ENCODE data around the gene KLF3. TPM values are rescaled to one million over a fixed set of nuclear protein-coding genes. Genes with fewer than 3 reads are reported as not detected.
"Not testable (repeated sequence)": the region's sequence is repeated elsewhere in the genome, so short reads cannot be mapped to it uniquely, and the experiment has no call there.

KLF3 gene
- total RNA-seq, 1 donor from 2014 or later: 42.4 TPM

- no peaks in the 10 kb centered on the region for H3K36me3 Mint-ChIP-seq (ENCODE audit: unreplicated experiment)
- H3K4me3 Mint-ChIP-seq (ENCODE audit: unreplicated experiment): no peak overlapping the region
- TF ChIP-seq CTCF (IDR thresholded peaks at IDR 0.05): no peak
- no peak for DNase-seq (ENCODE audit: extremely low spot score, unreplicated experiment)
- no peaks in the 10 kb centered on the region for H3K27me3 Mint-ChIP-seq (ENCODE audit: unreplicated experiment)
- H3K27ac Mint-ChIP-seq (ENCODE audit: unreplicated experiment): no peak overlapping the region
- H3K9me3 Mint-ChIP-seq (ENCODE audit: unreplicated experiment): no peaks in the 10 kb centered on the region
- H3K4me1 Mint-ChIP-seq (ENCODE audit: unreplicated experiment): no peaks in the 10 kb centered on the region
Measured at GRCh38 chr4:38623260-38623659, 40.7 kb upstream of the KLF3 start.

DNA sequence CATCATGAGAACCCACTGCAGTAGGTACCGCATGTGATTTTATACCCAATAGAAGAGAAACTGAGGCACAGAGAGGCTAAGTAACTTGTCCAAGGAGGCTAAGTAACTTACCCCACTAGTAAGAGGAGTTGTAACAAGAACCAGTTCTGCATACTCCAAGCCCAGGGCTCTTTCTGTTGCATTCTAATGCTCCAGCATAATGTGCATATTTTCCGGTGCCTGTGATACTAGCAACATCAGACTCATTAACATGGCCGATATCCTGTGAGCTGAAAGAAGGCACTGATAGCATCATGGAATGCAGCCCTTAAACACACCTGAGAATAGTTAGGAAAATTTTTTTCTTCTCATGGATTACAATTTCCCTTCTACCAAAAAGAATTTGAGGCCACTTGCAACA, 39.7 kb upstream of the KLF3 start:
- no peaks in the 10 kb centered on the region for H3K36me3 Mint-ChIP-seq (ENCODE audit: unreplicated experiment)
- H3K27me3 Mint-ChIP-seq (ENCODE audit: unreplicated experiment): no peaks in the 10 kb centered on the region
- no peaks in the 10 kb centered on the region for H3K9me3 Mint-ChIP-seq (ENCODE audit: unreplicated experiment)
- TF ChIP-seq CTCF (IDR thresholded peaks at IDR 0.05): no peak
- no peak overlapping the region for H3K27ac Mint-ChIP-seq (ENCODE audit: unreplicated experiment)
- H3K4me1 Mint-ChIP-seq (ENCODE audit: unreplicated experiment): no peaks in the 10 kb centered on the region
- no peak for DNase-seq (ENCODE audit: extremely low spot score, unreplicated experiment)
- no peak overlapping the region for H3K4me3 Mint-ChIP-seq (ENCODE audit: unreplicated experiment)

DNA sequence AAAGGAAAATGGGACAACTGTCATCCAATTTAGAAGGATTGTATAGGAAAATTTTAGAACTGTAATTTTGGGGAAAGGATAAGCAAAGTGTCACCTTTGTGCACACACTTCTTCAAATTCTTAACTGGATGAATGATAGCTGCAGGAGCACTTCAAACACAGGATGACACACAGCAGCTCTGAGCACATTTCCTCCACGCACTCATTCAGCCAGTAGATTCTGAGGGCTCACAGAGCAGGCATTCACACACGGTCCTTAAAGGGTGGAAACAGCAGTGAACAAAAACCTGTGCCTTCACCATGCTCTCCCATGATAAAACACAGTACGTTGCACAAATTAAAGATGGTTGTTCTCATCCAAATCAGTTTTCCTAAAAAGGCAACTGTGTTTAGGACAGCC, 38.5 kb upstream of the KLF3 start:
- Mint-ChIP-seq H3K9me3 (ENCODE audit: unreplicated experiment) (no peaks in the 10 kb centered on the region), H3K27ac (ENCODE audit: unreplicated experiment) (no peak overlapping the region), H3K27me3 (ENCODE audit: unreplicated experiment) (peaks cover 3% of the 10 kb centered on the region), H3K4me1 (ENCODE audit: unreplicated experiment) (no peaks in the 10 kb centered on the region), H3K36me3 (ENCODE audit: unreplicated experiment) (no peaks in the 10 kb centered on the region), H3K4me3 (ENCODE audit: unreplicated experiment) (no peak overlapping the region)
- no peak for DNase-seq (ENCODE audit: extremely low spot score, unreplicated experiment)
- no peak for TF ChIP-seq CTCF (IDR thresholded peaks at IDR 0.05)

GRCh38 chr4:38626901-38627444, 37.0 kb upstream of the KLF3 start:
- not testable (repeated sequence) for H3K4me1 Mint-ChIP-seq (ENCODE audit: unreplicated experiment); H3K4me3 Mint-ChIP-seq (ENCODE audit: unreplicated experiment); H3K9me3 Mint-ChIP-seq (ENCODE audit: unreplicated experiment); H3K36me3 Mint-ChIP-seq (ENCODE audit: unreplicated experiment); H3K27me3 Mint-ChIP-seq (ENCODE audit: unreplicated experiment); DNase-seq (ENCODE audit: extremely low spot score, unreplicated experiment); H3K27ac Mint-ChIP-seq (ENCODE audit: unreplicated experiment)

GRCh38 chr4:38630519-38630918, 33.5 kb upstream of the KLF3 start:
- H3K9me3 Mint-ChIP-seq (ENCODE audit: unreplicated experiment): no peaks in the 10 kb centered on the region
- TF ChIP-seq CTCF (IDR thresholded peaks at IDR 0.05): no peak

More at GRCh38 chr4:38630519-38630918, 33.5 kb upstream of the KLF3 start:
- DNase-seq (ENCODE audit: extremely low spot score, unreplicated experiment): no peak
- no peaks in the 10 kb centered on the region for H3K36me3 Mint-ChIP-seq (ENCODE audit: unreplicated experiment)
- peaks cover 13% of the 10 kb centered on the region for H3K4me1 Mint-ChIP-seq (ENCODE audit: unreplicated experiment)
- no peak overlapping the region for H3K4me3 Mint-ChIP-seq (ENCODE audit: unreplicated experiment)
- no peak overlapping the region for H3K27ac Mint-ChIP-seq (ENCODE audit: unreplicated experiment)
- H3K27me3 Mint-ChIP-seq (ENCODE audit: unreplicated experiment): peaks cover 3% of the 10 kb centered on the region
